Right lobe of liver (tissue), 4 donors: ENCODE measurements around the gene BCAM.

Experiments used
- CTCF ChIP-seq, 4 donors: fragments of 200-600 bp in 3 of 4; fragments of 450-650 bp in 1 of 4; IDR thresholded peaks; one replicate each; pipeline versions ENCODE4 v1.5.1 to v1.8.0; 2016 to 2022; ENCODE audit warnings: antibody characterized with exemption in 4 of 4, mild to moderate bottlenecking in 2 of 4
- POLR2A ChIP-seq: fragments of 450-650 bp; IDR thresholded peaks from one replicate; pipeline ENCODE4 v1.6.1; 2017; ENCODE audit warnings: antibody characterized with exemption, mild to moderate bottlenecking
- donor health status: DM: no; HTN: no; CAD: no.
- donor health status: DM: no; HTN: no; CAD: no.
- donor health status: DM: no; HTN: yes; CAD: no.

GRCh38 chr19:44811122-44811419 lies 2.2 kb downstream of the BCAM start:
- TF ChIP-seq CTCF (IDR thresholded peaks at IDR 0.05) = no peak
- no peak for TF ChIP-seq POLR2A
